NCI-H2196 (cell line): ENCODE measurements around the gene PCNT.
"Not testable (repeated sequence)": the region's sequence is repeated elsewhere in the genome, so short reads cannot be mapped to it uniquely, and the experiment has no call there.

Experiments used
- DNase-seq: peaks from one replicate; lab custom pipeline; 2025; ENCODE audit not compliant: unreplicated experiment; lab: John Stamatoyannopoulos, UW

PCNT gene

DNA sequence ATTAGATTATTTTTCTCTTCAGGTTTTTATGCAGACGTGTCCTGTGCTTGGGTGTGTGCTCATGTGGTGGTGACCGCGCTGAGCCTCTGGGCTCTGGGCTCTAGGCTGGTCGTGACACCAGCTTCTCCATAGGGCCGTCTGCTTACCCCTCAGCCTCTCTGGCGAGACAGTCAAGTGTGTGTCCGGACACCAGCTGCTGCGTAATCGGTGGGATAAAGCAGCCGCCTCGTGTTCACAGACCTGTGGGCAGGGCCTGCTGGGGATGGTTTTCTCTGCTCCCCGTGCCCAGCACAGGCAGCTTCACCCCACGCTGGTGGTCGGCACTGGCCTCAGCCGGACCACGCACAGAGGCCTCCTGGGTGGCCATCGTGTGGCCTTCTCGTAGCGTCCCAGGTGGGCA lies 101.1 kb downstream of the PCNT start:
- no peak for DNase-seq

DNA sequence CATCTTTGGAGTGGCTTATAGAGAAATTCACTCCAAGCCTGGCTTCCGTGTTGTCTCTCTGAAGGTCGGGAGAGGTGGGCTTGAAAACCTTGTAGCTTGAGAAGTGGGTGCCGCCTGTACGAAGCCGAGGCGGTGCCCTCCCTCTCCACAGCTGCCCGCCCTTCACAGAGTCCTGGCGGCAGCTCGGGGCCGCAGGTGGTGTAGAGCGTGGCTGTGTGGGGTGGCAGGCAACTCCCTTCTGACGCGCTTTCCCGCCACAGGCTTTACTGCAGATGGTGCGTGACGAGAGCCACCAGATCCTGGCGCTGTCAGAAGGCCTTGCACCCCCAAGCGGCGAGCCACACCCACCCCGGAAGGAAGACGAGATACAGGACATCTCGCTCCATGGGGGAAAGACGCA lies 101.6 kb downstream of the PCNT start:
- DNase-seq, result no peak

DNA sequence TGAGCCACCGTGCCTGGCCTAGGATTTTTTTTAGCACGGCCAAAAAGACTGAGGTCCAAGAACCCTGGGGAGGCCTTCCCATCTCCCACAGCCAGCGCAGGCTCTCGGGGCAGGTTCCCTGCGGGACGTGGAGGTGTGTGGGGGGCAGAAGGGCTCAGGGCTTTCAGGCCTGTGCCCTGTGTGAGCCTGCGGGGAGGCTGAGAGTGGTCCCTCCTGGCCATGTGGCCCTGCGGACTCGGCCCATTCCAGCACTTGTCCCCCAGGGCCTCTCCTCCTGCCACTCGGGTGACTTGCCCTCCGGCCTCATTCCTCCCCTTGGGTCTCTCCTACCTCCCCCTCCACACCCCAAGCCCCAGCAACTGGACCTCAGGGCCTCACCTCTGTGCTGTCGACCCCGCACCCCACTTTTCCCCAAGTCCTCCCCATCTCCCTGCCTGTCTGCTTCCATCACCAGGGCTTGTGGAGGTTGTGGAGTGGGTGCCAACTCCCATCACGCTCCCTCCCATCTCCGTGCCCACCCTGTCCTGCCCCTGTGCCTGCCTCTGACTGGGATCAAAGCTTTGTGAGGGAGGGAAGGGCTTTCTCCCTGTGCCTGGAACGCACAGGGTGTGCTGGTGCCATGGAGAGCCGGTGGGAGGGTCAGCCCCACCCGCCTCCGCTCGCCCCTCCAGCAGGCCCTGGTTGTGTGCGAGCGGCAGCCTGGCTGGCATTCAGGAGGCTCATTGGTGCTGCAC lies 102.5 kb downstream of the PCNT start:
- no peak for DNase-seq

DNA sequence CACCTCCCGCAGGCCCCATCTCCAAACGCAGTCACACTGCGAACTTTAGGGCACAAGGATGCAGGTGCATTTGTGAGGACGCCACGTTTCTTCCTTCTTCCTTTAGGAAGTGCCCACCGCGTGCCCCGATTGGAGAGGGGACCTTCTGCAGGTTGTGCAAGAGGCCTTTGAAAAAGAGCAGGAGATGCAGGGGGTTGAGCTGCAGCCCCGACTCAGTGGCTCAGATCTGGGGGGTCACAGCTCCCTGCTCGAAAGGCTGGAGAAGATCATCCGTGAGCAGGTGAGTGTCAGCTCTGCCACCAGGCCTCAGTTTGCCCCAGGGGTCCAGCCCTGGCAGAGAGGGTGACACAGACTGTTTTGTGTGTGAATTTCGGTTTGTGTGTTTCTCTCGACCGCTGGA lies 103.6 kb downstream of the PCNT start:
- no peak for DNase-seq

DNA sequence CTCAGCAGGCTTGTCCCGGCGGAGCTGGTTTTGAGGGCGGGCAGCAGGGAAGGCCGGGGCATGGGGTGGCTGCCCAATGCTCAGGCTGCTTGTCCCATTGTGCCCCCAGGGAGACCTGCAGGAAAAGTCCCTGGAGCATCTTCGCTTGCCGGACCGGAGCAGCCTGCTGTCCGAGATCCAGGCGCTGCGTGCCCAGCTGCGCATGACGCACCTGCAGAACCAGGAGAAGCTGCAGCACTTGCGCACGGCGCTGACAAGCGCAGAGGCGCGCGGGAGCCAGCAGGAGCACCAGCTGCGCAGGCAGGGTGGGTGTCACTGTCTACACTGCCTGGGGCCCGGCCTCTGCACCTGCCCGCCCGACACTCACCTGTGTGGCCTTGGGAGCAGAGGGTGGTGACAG lies 104.3 kb downstream of the PCNT start:
- no peak for DNase-seq

DNA sequence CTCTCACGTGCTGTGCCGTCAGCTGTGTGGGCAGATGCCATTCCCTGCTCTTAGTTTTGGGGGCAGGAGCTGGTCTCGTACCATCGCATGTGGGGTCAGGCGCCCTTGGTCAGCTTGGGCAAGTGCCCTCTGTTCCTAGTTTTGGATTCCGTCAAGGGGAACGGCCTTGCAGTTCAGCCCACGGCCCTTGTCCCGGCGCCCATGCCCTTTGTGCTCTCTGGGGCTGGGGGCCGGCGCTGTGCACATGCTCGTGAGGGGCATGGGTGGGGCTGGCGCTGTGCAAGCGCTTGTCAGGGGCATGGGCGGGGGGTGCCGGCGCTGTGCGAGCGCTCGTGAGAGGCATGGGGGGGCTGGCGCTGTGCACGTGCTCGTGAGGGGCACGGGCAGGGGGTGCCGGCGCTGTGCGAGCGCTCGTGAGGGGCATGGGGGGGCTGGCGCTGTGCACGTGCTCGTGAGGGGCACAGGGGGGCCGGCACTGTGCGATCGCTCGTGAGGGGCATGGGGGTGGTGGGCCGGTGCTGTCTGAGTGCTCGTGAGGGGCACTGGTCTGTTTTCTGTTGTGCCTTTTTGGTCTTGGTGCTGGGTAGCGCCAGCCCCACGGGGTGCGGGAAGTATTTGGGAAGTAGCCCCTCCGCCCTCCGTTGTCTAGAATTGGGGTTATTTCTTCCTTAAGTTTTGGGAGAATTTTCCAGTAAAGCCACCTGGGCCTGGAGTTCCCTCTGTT lies 105.2 kb downstream of the PCNT start:
- DNase-seq, result no peak

DNA sequence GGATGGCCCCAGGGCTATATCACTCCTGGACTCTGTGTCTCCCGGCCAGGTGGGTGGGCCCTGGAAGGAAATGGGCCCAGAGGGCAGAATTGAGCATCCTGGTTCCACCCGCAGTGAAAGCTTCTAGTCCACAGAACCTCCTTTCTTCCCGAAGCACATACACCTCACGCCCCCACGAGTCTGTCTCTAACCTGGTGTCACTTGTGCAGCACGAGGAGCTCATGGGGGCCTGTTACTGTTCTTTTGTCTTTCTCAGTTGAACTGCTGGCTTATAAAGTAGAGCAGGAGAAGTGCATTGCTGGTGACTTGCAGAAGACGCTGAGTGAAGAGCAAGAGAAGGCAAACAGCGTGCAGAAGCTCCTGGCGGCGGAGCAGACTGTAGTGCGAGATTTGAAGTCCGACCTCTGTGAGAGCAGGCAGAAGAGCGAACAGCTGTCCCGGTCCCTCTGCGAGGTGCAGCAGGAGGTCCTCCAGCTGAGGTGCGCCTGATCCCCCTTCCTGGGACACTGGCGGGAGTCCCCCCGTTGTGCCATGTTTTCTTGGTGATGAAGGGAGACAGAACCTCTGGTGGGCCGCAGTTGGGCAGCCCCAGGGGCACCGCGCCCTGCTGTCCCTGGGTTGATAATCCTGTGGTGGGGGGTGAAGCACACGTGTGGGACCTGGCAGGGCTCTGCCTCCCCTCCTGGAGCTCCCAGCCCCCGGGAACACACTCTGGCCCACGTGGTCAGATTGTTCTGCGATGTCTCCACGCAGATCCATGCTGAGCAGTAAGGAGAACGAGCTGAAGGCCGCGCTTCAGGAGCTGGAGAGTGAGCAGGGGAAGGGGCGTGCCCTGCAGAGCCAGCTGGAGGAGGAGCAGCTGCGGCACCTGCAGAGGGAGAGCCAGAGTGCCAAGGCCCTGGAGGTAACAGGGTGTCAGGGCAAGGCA lies 106.1 kb downstream of the PCNT start:
- no peak for DNase-seq

DNA sequence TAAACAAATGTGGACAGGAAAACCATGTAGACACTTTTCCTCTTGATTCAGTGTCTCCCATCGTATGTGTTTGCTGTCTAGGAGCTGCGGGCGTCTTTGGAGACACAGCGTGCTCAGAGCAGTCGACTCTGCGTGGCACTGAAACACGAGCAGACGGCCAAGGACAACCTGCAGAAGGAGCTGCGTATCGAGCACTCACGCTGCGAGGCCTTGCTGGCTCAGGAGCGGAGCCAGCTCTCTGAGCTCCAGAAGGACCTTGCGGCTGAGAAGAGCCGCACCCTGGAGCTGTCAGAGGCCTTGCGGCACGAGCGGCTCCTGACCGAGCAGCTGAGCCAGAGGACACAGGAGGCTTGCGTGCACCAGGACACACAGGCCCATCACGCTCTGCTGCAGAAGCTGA lies 107.5 kb downstream of the PCNT start:
- DNase-seq, result no peak

DNA sequence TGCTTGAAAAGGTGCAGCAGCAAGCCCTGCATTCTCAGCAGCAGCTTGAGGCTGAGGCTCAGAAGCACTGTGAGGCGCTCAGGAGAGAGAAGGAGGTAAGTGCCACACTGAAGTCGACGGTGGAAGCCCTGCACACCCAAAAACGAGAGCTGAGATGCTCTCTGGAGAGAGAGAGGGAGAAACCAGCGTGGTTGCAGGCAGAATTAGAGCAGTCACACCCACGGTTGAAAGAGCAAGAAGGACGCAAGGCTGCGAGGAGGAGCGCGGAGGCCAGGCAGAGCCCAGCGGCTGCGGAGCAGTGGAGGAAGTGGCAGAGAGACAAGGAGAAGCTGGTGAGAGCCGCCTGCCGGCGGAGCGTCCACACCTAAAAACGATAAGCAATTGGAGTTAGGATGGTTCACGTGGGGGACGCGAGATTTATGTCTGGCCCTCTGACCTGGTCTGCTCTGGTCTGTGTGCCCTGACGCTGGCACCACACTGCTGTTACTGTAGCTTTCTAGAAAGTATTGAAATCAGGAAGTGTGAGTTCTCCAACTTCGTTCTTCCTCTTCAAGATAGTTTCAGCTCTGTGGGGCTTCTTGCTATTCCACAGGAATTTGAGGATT lies 108.0 kb downstream of the PCNT start:
- no peak for DNase-seq

DNA sequence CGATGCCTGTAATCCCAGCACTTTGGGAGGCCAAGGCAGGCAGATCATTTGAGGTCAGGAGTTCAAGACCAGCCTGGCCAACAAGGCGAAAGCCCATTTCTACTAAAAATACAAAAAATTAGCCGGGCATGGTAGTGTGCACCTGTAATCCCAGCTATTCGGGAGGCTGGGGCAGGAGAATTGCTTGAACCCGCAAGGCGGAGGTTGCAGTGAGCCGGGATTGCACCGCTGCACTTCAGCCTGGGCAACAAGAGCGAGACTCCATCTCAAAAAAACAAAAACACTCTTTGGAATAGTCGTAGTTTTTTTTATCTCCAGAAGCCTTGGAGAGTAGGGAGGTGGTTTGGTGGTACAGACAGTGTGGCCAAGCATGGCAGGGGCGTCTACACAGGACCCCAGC lies 109.2 kb downstream of the PCNT start:
- DNase-seq, result not testable (repeated sequence)

DNA sequence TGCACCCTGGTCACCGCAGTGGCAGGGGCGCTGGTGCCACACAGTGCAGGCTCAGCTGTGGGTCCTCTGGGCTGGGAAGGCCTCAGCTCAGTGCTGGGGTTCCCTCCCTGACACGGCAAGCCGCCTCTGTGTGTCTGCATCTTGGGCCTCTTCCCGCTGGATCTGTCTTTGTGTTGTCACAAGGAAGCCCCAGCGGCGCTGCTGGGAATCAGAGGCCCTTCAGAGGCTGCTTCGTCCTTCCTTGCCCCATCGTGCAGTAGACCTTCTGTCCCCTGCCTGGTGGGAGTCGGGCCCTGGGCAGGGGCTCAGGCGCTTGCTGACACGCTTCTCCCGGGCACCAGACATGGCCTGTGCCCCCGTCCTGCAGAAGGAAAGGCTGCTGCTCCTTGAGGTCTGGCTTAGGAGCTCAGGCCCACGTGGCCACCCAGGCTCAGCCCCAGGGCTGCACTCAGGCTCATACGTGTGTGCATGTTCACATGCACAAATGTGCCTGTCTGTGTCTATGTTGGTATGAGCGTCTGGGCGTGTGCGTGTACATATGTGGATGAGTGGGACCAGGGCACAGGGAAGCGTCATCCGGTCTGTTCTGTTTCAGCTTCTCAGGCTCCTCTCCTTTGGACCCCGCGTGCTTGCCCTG lies 110.5 kb downstream of the PCNT start:
- DNase-seq, result no peak

DNA sequence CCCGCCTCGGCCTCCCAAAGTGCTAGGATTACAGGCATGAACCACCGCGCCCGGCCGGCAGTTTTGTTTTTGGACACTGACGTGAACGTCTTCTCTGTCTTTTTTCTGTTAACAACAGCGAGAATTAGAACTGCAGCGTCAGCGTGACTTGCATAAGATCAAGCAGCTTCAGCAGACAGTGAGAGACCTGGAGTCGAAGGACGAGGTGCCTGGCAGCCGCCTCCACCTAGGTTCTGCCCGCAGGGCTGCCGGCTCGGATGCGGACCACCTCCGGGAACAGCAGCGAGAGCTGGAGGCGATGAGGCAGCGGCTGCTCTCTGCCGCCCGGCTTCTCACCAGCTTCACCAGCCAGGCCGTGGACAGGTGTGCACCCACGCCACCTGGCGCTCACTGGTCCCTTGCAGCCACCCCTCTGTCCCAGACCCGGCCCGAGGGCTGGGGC lies 111.9 kb downstream of the PCNT start:
- no peak for DNase-seq

DNA sequence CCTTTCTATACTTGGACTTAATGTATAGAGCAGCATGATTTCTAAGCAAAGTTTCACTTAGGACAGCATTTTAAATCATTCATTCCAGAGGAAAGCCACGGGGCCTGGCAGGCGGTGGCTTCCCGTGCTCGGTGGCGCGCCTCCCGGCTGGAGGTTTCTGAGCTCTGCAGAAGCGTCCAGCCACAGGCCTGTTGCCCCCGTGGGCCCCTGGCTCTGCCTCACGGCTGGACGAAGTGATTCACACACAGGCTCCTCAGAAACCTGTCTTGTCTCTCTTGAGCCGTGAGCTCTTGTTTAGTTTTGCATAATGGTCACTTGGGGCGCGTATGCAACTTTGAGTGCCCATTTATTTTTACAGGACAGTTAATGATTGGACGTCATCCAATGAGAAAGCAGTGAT lies 112.7 kb downstream of the PCNT start:
- no peak for DNase-seq

DNA sequence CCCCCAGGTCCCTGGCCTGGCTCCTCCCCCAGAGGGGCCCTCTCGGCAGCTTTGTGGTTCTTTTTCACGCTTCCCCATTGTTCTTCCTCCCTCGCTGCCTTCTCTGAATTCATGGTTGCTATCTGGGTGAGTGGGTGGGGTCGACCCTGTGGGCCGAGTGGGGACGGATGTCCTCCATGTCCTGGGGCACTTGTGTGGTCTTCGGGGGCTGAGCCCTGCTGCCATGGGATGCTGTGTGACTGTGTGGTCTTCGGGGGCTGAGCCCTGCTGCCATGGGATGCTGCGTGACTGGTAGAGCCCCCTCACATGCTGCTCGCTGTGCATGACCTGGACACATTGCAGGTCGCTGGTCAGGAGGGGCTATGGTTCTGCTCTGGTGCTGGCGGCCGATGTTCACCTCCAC lies 113.1 kb downstream of the PCNT start:
- no peak for DNase-seq

DNA sequence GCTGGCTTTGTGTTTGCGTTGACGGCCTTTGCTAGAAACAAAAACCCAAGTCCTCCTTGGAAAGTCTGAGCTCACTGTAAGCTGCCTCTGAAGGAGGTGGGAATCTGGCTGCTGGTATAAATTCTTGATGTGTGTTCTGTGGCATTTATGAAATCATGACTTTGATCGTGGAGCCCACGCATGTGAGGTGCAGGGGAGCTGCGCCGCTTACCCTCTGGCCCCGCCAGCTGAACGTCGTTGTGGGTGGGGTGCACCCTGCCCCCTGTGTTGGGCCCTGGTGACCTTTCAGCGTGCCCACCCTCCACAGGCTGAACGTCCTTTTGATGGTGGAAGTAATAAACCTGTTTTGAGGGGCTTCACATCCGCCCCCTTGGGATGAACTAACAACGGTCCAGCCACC lies 113.6 kb downstream of the PCNT start:
- DNase-seq, result no peak

DNA sequence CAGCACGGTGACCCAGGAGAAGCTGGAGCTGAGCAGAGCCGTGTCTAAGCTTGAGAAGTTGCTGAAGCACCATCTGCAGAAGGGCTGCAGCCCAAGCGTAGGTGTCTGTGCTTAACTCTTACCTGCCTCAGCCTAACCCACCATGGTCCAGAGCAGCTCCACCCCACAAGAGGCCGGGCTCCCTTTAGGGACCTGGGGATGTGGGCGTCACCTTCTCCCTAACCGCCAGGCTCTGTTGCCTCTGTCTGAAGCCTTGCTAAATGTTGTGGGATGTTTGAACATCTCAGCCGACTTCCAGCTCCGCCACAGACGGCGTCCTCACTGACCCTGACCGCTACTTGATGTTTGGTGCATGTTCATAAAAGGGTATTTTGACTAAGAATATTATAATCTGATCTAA lies 114.3 kb downstream of the PCNT start:
- no peak for DNase-seq

DNA sequence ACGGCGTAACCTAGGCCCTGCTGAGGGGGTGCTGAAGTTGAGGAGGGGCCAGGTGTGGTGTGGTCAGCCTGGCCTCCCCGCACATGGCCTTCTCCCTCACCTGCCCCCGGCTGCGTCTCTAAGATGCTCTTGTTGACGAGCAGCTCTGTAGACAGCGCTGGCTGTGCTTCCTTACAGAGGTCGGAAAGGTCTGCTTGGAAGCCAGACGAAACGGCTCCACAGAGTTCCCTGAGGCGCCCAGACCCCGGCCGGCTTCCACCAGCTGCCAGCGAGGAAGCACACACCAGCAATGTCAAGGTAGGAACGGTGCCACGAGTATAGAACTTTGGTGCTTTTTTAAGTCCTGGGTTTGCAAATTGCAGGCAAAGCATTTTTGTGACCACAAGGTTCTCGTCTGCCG lies 116.0 kb downstream of the PCNT start:
- no peak for DNase-seq

DNA sequence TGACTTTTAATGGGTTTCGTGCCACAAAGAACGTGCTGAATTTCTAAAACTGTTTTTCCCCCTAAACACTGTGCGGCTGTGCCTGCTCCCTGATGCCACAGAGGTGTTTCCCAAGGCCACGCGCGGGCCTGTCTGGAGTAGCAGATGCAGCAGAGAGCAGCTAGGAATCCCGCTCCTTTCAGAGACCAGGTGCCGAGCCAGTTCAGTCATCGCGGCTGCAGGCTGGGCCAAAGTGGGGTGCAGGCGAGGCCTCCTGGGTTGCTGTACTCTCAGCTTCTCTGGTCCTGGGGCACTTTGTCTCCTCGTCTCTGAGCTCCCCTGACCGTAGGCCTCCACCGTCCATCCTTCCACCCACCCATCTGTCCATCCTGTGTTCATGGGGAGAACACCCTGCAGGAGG lies 117.4 kb downstream of the PCNT start:
- no peak for DNase-seq

DNA sequence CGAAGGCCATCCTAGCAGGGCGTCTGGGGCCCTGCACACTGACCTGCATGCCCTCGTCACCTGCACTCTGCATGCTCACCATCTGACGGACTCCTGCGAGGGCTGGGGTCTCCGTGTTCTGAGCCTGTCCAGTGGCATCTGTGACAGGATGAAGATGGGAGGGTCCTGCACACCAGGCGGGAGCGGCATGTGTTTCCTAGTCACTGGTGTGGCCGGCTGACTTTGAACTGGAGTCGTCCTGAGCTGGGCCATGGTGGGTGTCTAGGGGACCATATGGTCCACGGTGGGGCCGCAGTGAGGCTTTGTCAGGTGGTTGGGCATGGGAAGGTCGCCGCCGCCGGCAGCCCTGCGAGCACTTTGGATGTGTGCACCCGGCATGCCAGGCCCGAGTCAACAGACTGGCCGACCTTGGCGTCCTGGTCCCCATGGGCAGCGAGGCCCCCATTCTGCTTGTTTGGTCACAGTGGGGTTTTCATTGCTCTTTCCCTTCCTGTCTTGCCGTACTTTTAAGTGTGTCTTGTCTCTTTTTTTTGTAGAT lies 118.1 kb downstream of the PCNT start:
- no peak for DNase-seq

DNA sequence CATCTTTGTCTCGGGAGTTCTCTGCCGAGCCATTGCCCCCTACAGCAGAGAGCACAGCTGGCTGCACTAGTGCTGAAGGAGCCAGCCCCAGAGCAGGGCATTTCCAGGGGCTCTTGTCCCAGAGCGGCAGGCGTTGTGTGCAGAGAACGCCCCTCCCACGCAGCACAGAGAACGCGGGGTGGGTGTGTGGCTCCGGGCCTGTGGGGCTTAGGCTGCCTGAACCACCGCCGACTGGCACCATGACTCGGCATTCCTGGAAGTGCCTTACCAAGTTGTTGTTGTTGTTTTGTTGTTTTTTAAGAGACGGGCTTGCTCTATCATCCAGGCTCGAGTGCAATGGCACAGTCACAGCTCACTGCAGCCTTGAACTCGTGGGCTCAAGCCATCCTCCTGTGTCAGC lies 119.0 kb downstream of the PCNT start:
- no peak for DNase-seq

DNA sequence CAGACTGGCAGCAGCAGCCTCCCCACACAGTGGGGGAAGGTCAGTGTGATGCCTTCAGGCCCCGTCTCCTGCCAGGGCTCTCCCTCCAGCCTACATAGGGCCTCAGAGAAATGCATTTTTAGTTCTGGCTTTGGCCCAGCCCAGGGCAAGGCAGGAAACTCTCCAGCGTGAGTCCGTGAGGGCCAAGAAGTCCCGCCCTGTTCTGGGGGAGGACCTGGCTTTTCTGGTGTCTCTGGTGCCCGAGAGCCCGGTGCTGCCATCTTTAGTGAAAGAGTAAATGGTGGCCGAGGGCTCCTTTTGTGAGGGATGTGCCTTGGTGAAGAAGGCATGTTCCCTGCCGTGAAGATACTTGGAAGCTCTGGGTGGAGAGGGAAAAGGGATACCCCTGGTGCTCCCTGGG lies 120.0 kb downstream of the PCNT start:
- DNase-seq, result no peak
